OCI-LY3 (cell line): ENCODE measurements around the gene P2RX7.

ENCODE experiments used
- H2AFZ ChIP-seq: fragments of 200-600, 300-600 bp; shearing (Covaris generic); 2 replicates; pipeline ENCODE4 v1.6.0; 2014; ENCODE audit warnings: antibody characterized with exemption, low read depth, low read length
- H3K27ac ChIP-seq: fragments of 200-600, 300-600 bp; sonication (generic); 2 replicates; pipeline ENCODE4 v1.5.1; 2014; ENCODE audit warnings: mild to moderate bottlenecking, low read length, moderate library complexity, mixed read lengths
- H3K27me3 ChIP-seq: fragments of 200-600, 300-600 bp; sonication (generic); 2 replicates; pipeline ENCODE4 v1.6.1; 2014; ENCODE audit warnings: low read depth, low read length, mixed read lengths
- H3K36me3 ChIP-seq: fragments of 200-600, 300-600 bp; sonication (generic); replicated peaks from 2 replicates; pipeline ENCODE3; 2014; ENCODE audit warnings: low read depth, low read length, mixed read lengths
- H3K4me1 ChIP-seq: fragments of 300-600, 200-600 bp; sonication (generic); 2 replicates; pipeline ENCODE4 v1.6.1; 2014; ENCODE audit warnings: low read length, mixed read lengths
- H3K4me2 ChIP-seq: fragments of 200-600, 300-600 bp; sonication (generic); 2 replicates; pipeline ENCODE4 v1.6.1; 2014; ENCODE audit warnings: low read length, mixed read lengths
- H3K4me3 ChIP-seq: fragments of 300-600, 200-600 bp; sonication (generic); 2 replicates; pipeline ENCODE4 v1.5.1; 2014; ENCODE audit warnings: antibody characterized with exemption, mild to moderate bottlenecking, low read length, moderate library complexity
- H3K79me2 ChIP-seq: fragments of 300-600, 200-600 bp; shearing (Covaris generic); 2 replicates; pipeline ENCODE4 v1.6.1; 2014; ENCODE audit warnings: mild to moderate bottlenecking, low read length, mixed read lengths
- H3K9ac ChIP-seq: fragments of 300-600, 200-600 bp; shearing (Covaris generic); 2 replicates; pipeline ENCODE4 v1.6.0; 2014; ENCODE audit warnings: mild to moderate bottlenecking, low read length, moderate library complexity
- H3K9me3 ChIP-seq: fragments of 200-600, 300-600 bp; shearing (Covaris generic); 2 replicates; pipeline ENCODE4 v1.6.1; 2014; ENCODE audit warnings: low read length, mixed read lengths; ENCODE audit not compliant: insufficient read depth
- H4K20me1 ChIP-seq: fragments of 200-600, 300-600 bp; sonication (generic); 2 replicates; pipeline ENCODE4 v1.6.1; 2016; ENCODE audit warnings: low read length, mixed read lengths; ENCODE audit not compliant: insufficient read depth
- CTCF ChIP-seq: fragments of 200-600, 300-600 bp; sonication (generic); IDR thresholded peaks from 2 replicates; pipeline ENCODE4 v1.5.1; 2014; ENCODE audit warnings: antibody characterized with exemption, low read length, low read depth
- EZH2phosphoT487 ChIP-seq: fragments of 200-600 bp; shearing (Covaris generic); IDR thresholded peaks from 2 replicates; pipeline ENCODE4 v1.6.1; 2018; ENCODE audit warnings: antibody characterized with exemption, mixed run types, low read depth

The P2RX7 gene

GRCh38 chr12:121120989-121121755 lies 11.5 kb upstream of the P2RX7 start:
- Histone ChIP-seq H3K27me3 (peaks cover 14% of the 10 kb centered on the region; the same call in 1 of the 2 replicates), H2AFZ (no peak overlapping the region), H3K9ac (no peak overlapping the region), H3K79me2 (no peaks in the 10 kb centered on the region), H3K27ac (no peak overlapping the region), H3K4me2 (no peak overlapping the region), H3K4me3 (no peak overlapping the region), H3K9me3 (no peaks in the 10 kb centered on the region), H3K36me3 (no peaks in the 10 kb centered on the region), H4K20me1 (no peaks in the 10 kb centered on the region), H3K4me1 (no peaks in the 10 kb centered on the region)
- TF ChIP-seq EZH2phosphoT487 (no peak), CTCF (no peak)

DNA sequence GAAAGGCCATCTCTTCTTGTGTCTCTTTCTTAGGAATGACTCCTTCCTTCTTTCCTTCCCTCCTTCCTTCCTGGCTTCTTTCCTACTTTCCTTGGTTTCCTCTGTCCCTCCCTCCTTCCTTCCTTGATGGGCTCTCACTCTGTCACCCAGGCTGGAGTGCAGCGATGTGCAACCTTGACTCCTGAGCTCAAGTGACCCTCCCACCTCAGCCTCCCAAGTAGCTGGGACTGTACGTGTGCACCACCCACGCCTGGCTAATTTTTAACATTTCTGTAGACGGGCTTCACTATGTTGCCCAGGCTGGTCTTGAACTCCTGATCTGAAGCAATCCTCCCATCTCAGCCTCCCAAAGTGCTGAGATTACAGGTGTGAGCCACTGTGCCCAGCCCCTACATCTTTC lies 10.9 kb upstream of the P2RX7 start:
- H3K9ac ChIP-seq, result no peak overlapping the region
- H4K20me1 ChIP-seq, result no peaks in the 10 kb centered on the region
- TF ChIP-seq EZH2phosphoT487 (no peak), CTCF (no peak)

GRCh38 chr12:121123488-121123887 lies 9.2 kb upstream of the P2RX7 start:
- Histone ChIP-seq H3K4me1 (peaks cover 6% of the 10 kb centered on the region; the same call in 1 of the 2 replicates), H3K27ac (no peak overlapping the region), H3K79me2 (no peaks in the 10 kb centered on the region), H3K27me3 (0 out of 2 replicates have a peak, but pooled peaks cover 19% of the 10 kb centered on the region), H2AFZ (no peak overlapping the region), H3K9me3 (no peaks in the 10 kb centered on the region), H3K36me3 (no peaks in the 10 kb centered on the region), H3K4me3 (no peak overlapping the region), H3K9ac (no peak overlapping the region), H4K20me1 (no peaks in the 10 kb centered on the region), H3K4me2 (no peak overlapping the region)
- no peak for TF ChIP-seq CTCF
- no peak for TF ChIP-seq EZH2phosphoT487

More for the DNA sequence above, 10.9 kb upstream of the P2RX7 start:
- Histone ChIP-seq H3K27ac (no peak overlapping the region), H2AFZ (no peak overlapping the region), H3K4me3 (no peak overlapping the region), H3K4me2 (no peak overlapping the region), H3K9me3 (no peaks in the 10 kb centered on the region), H3K79me2 (no peaks in the 10 kb centered on the region), H3K27me3 (peaks cover 11% of the 10 kb centered on the region; the same call in 1 of the 2 replicates), H3K4me1 (no peaks in the 10 kb centered on the region), H3K36me3 (no peaks in the 10 kb centered on the region)

GRCh38 chr12:121124402-121125109 lies 8.1 kb upstream of the P2RX7 start:
- Histone ChIP-seq H3K9me3 (no peaks in the 10 kb centered on the region), H3K36me3 (no peaks in the 10 kb centered on the region), H3K4me1 (peaks cover 16% of the 10 kb centered on the region), H4K20me1 (no peaks in the 10 kb centered on the region), H3K79me2 (no peaks in the 10 kb centered on the region), H3K9ac (no peak overlapping the region), H3K4me3 (no peak overlapping the region), H3K4me2 (no peak overlapping the region), H3K27ac (no peak overlapping the region), H3K27me3 (0 out of 2 replicates have a peak, but pooled peaks cover 19% of the 10 kb centered on the region), H2AFZ (no peak overlapping the region)
- TF ChIP-seq CTCF (no peak), EZH2phosphoT487 (no peak)
